Neural cell (in vitro differentiated cells): ENCODE results near the gene NDUFS5. TPM values are rescaled to one million over a fixed set of nuclear protein-coding genes. Genes with fewer than 3 reads are reported as not detected.

Experiments
- H2AFZ ChIP-seq: fragments of 200-600, 300-800 bp; sonication (generic), shearing (Covaris generic); 2 replicates; pipeline ENCODE4 v1.6.0; 2014; ENCODE audit warnings: low read depth, mild to moderate bottlenecking, antibody characterized with exemption, low read length, moderate library complexity
- H3F3A ChIP-seq: fragments of 200-600 bp; shearing (Covaris generic); 2 replicates; pipeline ENCODE4 v1.6.1; 2016; ENCODE audit warnings: mild to moderate bottlenecking, moderate library complexity, mixed read lengths, antibody characterized with exemption, low read length; ENCODE audit not compliant: insufficient read depth, poor library complexity, severe bottlenecking
- H3K27ac ChIP-seq: fragments of 200-600, 300-800 bp; sonication (generic), shearing (Covaris generic); 2 replicates; pipeline ENCODE4 v1.5.1; 2014; ENCODE audit warnings: mild to moderate bottlenecking, low read length, moderate library complexity
- H3K27me3 ChIP-seq: fragments of 300-800, 200-600 bp; sonication (generic), shearing (Covaris generic); 2 replicates; pipeline ENCODE4 v1.6.0; 2014; ENCODE audit warnings: mild to moderate bottlenecking, low read depth, low read length, moderate library complexity; ENCODE audit not compliant: insufficient read depth
- H3K36me3 ChIP-seq: fragments of 300-800, 200-600 bp; sonication (generic), shearing (Covaris generic); 2 replicates; pipeline ENCODE4 v1.5.1; 2014; ENCODE audit warnings: mild to moderate bottlenecking, antibody characterized with exemption, low read length, moderate library complexity; ENCODE audit not compliant: insufficient read depth
- H3K4me2 ChIP-seq: fragments of 300-800, 200-600 bp; sonication (generic), shearing (Covaris generic); 2 replicates; pipeline ENCODE4 v1.6.0; 2014; ENCODE audit warnings: mild to moderate bottlenecking, low read length
- H3K4me3 ChIP-seq: fragments of 300-800, 200-600 bp; sonication (generic), shearing (Covaris generic); 2 replicates; pipeline ENCODE4 v1.5.1; 2014; ENCODE audit warnings: mild to moderate bottlenecking, low read length, moderate library complexity
- H3K79me2 ChIP-seq: fragments of 200-600 bp; shearing (Covaris generic); replicated peaks from 2 replicates; pipeline ENCODE4 v1.6.0; 2014; ENCODE audit warnings: mild to moderate bottlenecking, low read length, moderate library complexity; ENCODE audit not compliant: insufficient read depth
- H3K9ac ChIP-seq: fragments of 300-800, 200-600 bp; sonication (generic), shearing (Covaris generic); 2 replicates; pipeline ENCODE4 v1.6.1; 2016; ENCODE audit warnings: mild to moderate bottlenecking, low read length, mixed read lengths
- H3K9me2 ChIP-seq: fragments of 200-600 bp; shearing (Covaris generic); 2 replicates; pipeline ENCODE4 v1.6.1; 2016; ENCODE audit warnings: mild to moderate bottlenecking, low read length, mixed read lengths; ENCODE audit not compliant: insufficient read depth
- H3K9me3 ChIP-seq: fragments of 200-600, 300-800 bp; sonication (generic), shearing (Covaris generic); 2 replicates; pipeline ENCODE4 v1.6.1; 2016; ENCODE audit warnings: mild to moderate bottlenecking, mixed run types, low read length, moderate library complexity, mixed read lengths
- H4K20me1 ChIP-seq: fragments of 200-600 bp; shearing (Covaris generic); 2 replicates; pipeline ENCODE4 v1.6.1; 2016; ENCODE audit warnings: mild to moderate bottlenecking, mixed run types; ENCODE audit not compliant: insufficient read depth
- CTCF ChIP-seq: fragments of 450-650 bp; IDR thresholded peaks from 2 replicates; pipeline ENCODE4 v1.5.1; 2014; ENCODE audit warnings: antibody characterized with exemption, mild to moderate bottlenecking, moderate library complexity; ENCODE audit not compliant: poor library complexity, severe bottlenecking
- EP300 ChIP-seq: fragments of 450-650 bp; conservative IDR thresholded peaks from 2 replicates; pipeline ENCODE4 v1.6.1; 2014; ENCODE audit warnings: antibody characterized with exemption, mild to moderate bottlenecking, moderate library complexity; ENCODE audit not compliant: poor library complexity, severe bottlenecking
- MXI1 ChIP-seq: fragments of 450-650 bp; conservative IDR thresholded peaks from 2 replicates; pipeline ENCODE4 v1.6.1; 2014; ENCODE audit warnings: antibody characterized with exemption, mild to moderate bottlenecking; ENCODE audit not compliant: poor library complexity, severe bottlenecking
- POLR2AphosphoS5 ChIP-seq: IDR thresholded peaks from 2 replicates; pipeline ENCODE4 v1.6.1; 2012
- RAD21 ChIP-seq: fragments of 450-650 bp; conservative IDR thresholded peaks from 2 replicates; pipeline ENCODE4 v1.6.1; 2014; ENCODE audit warnings: antibody characterized with exemption, mild to moderate bottlenecking, moderate library complexity
- REST ChIP-seq: IDR thresholded peaks from 2 replicates; pipeline ENCODE4 v1.6.1; 2012; ENCODE audit warnings: borderline replicate concordance
- SMC3 ChIP-seq: fragments of 450-650 bp; conservative IDR thresholded peaks from 2 replicates; pipeline ENCODE4 v1.6.1; 2014; ENCODE audit warnings: antibody characterized with exemption, mild to moderate bottlenecking, moderate library complexity; ENCODE audit not compliant: poor library complexity
- TAF1 ChIP-seq: IDR thresholded peaks from 2 replicates; pipeline ENCODE4 v1.6.1; 2012; ENCODE audit warnings: low read depth
- polyA plus RNA-seq: library from polyadenylated mRNA; depleted of rRNA; stranded (reverse); fragments of >200 nt; gene quantifications from 2 replicates; pipeline ENCODE4 v1.2.3, GENCODE V29; 2014

Gene NDUFS5
- polyA plus RNA-seq, 1 donor from 2014 or later, result 1,398 TPM

GRCh38 chr1:39080269-39080826 is 54.2 kb downstream of the NDUFS5 start:
- peak overlapping the region; percentile 78 for H3K27ac ChIP-seq

GRCh38 chr1:39080831-39081270 is 54.7 kb downstream of the NDUFS5 start:
- no peak for TF ChIP-seq SMC3
- peak; percentile 27 for TF ChIP-seq TAF1
- H3K79me2 ChIP-seq, result peaks cover 30% of the 10 kb centered on the region
- H3K4me2 ChIP-seq, result peak overlapping the region; percentile 48
- H3K27ac ChIP-seq, result peak overlapping the region; percentile 78
- no peaks in the 10 kb centered on the region for H3F3A ChIP-seq
- no peaks in the 10 kb centered on the region for H3K9me2 ChIP-seq
- H3K4me3 ChIP-seq, result peak overlapping the region; percentile 96
- H3K9me3 ChIP-seq, result no peaks in the 10 kb centered on the region
- no peaks in the 10 kb centered on the region for H3K27me3 ChIP-seq
- H3K9ac ChIP-seq, result peak overlapping the region; percentile 96
- H4K20me1 ChIP-seq, result peaks cover 8% of the 10 kb centered on the region
- no peaks in the 10 kb centered on the region for H3K36me3 ChIP-seq
- H2AFZ ChIP-seq, result peak overlapping the region; percentile 90

More at GRCh38 chr1:39080269-39080826, 54.2 kb downstream of the NDUFS5 start:
- Histone ChIP-seq H3K4me3 (peak overlapping the region; percentile 96), H3K4me2 (peak overlapping the region; percentile 48), H4K20me1 (peaks cover 8% of the 10 kb centered on the region), H3K9me3 (no peaks in the 10 kb centered on the region), H3F3A (no peaks in the 10 kb centered on the region), H3K27me3 (no peaks in the 10 kb centered on the region), H2AFZ (peak overlapping the region; percentile 90), H3K9ac (peak overlapping the region; percentile 96), H3K36me3 (no peaks in the 10 kb centered on the region), H3K9me2 (no peaks in the 10 kb centered on the region), H3K79me2 (peaks cover 26% of the 10 kb centered on the region)
- no peak for TF ChIP-seq SMC3

GRCh38 chr1:39081271-39082009 is 55.3 kb downstream of the NDUFS5 start:
- no peaks in the 10 kb centered on the region for H3F3A ChIP-seq
- peak overlapping the region; percentile 96 for H3K9ac ChIP-seq
- TF ChIP-seq POLR2AphosphoS5, result peak; percentile 90
- TF ChIP-seq REST, result peak; percentile 8
- TF ChIP-seq EP300, result no peak
- peak; percentile 16 for TF ChIP-seq RAD21
- TF ChIP-seq MXI1, result peak; percentile 62
- no peak for TF ChIP-seq TAF1
- TF ChIP-seq CTCF, result peak; percentile 47
- no peak for TF ChIP-seq SMC3
- no peaks in the 10 kb centered on the region for H3K27me3 ChIP-seq
- H3K27ac ChIP-seq, result peak overlapping the region; percentile 85
- H3K36me3 ChIP-seq, result no peaks in the 10 kb centered on the region
- no peak overlapping the region for H2AFZ ChIP-seq
- peaks cover 11% of the 10 kb centered on the region for H4K20me1 ChIP-seq
- H3K79me2 ChIP-seq, result peaks cover 35% of the 10 kb centered on the region
- no peak overlapping the region for H3K4me2 ChIP-seq
- no peaks in the 10 kb centered on the region for H3K9me2 ChIP-seq
- no peaks in the 10 kb centered on the region for H3K9me3 ChIP-seq
- peak overlapping the region; percentile 96 for H3K4me3 ChIP-seq
